ENCODE measurements around the gene PCDHGB1. TPM values are rescaled to one million over a fixed set of nuclear protein-coding genes. Genes with fewer than 3 reads are reported as not detected.

Gene PCDHGB1
- total RNA-seq, 1 experiment from 2014 or later: 0.15 TPM

DNA sequence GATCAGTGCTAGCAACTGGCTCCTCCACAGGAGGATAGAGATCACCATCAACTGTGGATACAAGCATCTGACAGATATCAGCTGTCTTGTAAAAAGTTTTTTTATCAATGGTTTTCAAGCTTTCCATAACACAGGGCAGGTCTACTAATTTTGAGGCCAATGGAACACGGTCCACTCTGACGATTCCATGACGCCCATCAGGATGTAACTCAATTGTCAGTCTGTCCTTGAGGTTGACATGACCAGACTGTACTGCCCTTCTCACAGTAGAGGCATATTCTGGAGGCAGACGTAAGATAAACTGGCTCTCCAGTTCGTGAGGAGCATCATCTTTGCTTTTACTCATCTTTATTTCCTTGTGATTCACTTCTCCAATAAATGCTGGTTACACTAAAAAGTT is 30.2 kb upstream of the PCDHGB1 start:
- H3K27ac ChIP-seq (ENCODE audit: low read depth, low read length): peak overlapping the region; percentile 89; the same call in 1 of the 2 replicates
- peaks cover 4 to 13% of the 10 kb centered on the region in 2 experiments; a peak in 3 of 4 replicates for H3K4me1 ChIP-seq (ENCODE audit: control insufficient read depth in 1 of 2, insufficient read depth in 2 of 2, low read length in 2 of 2)
- POLR2A ChIA-PET: interaction anchor here (1.0 to 1.7 kb wide), 4 partner anchors 93 to 244 kb away, joined by 3 to 11 read pairs (median 4); partner anchors contain the start of gene PCDHGA10

DNA sequence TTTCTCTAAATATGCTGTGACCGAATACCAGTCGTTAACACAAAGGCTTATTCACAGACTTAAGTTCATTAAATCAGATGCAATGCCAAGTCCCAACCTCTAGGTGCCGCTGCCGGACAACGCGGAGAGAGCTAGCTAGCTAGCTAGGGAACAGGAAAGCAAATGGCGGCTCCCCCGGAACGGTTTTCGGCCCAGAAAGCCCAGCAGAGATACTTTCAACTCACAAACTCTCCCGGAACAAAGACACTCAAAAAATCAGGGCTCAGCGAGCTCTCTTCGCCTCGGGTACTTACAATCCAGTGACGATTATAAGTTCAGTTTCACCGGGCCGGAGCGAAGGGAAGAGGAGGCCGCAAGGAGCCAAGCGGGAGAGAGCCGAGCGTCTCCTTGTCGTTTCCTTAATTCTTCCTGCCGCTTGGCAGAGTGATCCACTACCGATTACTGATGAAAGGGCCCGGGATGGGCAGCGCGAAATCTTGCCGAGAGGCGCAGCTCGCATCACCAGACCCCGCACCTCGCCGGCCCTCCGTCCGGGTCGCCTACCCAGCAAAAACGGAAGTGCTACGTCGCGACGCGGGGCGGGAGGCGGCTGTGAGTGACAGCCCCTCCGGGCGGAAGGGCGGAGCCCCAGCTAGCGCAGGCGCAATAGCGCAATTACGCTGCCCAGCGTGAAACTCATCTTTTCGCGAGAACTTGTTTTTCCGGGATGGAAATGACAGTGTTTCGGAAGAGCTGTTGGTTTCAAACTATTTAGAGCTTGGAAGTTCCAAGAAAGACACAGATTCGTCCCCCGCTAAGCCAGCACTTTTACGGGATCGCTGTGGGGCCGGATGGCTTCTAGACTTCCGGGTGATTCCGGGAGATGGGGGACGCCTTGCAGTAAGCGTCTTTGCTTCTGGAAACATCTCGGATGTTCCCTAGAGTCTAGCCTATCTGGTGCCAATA is 29.4 kb upstream of the PCDHGB1 start, which contains the start of gene TAF7:
TSS of gene TAF7 (minus strand) at position 560 of the 945 bp plus-strand sequence. CDS start 740 bp downstream, outside the sequence.
- POLR2A ChIA-PET: interaction anchor here (0.6 to 1.7 kb wide), 5 partner anchors 92 to 595 kb away, joined by 3 to 11 read pairs (median 4); partner anchors contain the start of gene PCDHGA10
- Histone ChIP-seq H3K79me2 (ENCODE audit: insufficient read depth, low read length) (peaks cover 27% of the 10 kb centered on the region), H3K4me3 (replicated peaks in 1 of 2; ENCODE audit: low read depth in 1 of 2, low read length in 2 of 2) (peak within 1 kb of the TSS; percentile 70 to 74), H3K27me3 (ENCODE audit: insufficient read depth, low read length) (no peaks in the 10 kb centered on the region), H3K9ac (ENCODE audit: low read length) (peak within 1 kb of the TSS; percentile 78), H3K4me1 (ENCODE audit: control insufficient read depth in 1 of 2, insufficient read depth in 2 of 2, low read length in 2 of 2) (peaks cover 4 to 13% of the 10 kb centered on the region in 2 experiments; a peak in 3 of 4 replicates), H3K9me3 (ENCODE audit: control insufficient read depth in 1 of 2, insufficient read depth in 1 of 2, low read depth in 1 of 2, low read length in 2 of 2) (peaks cover 19 to 26% of the 10 kb centered on the region in 2 experiments), H3K9me2 (ENCODE audit: insufficient read depth) (no peaks in the 10 kb centered on the region), H3K4me2 (ENCODE audit: low read length) (peak within 1 kb of the TSS; percentile 79), H3K36me3 (ENCODE audit: control insufficient read depth in 1 of 2, insufficient read depth in 2 of 2, low read length in 2 of 2) (peaks cover 2 to 19% of the 10 kb centered on the region in 2 experiments; a peak in 2 of 4 replicates), H3K27ac (ENCODE audit: low read depth, low read length) (peak within 1 kb of the TSS; percentile 89), H2AFZ (ENCODE audit: low read depth, low read length, poor library complexity, severe bottlenecking) (peak within 1 kb of the TSS; percentile 94), H4K20me1 (ENCODE audit: insufficient read depth) (no peaks in the 10 kb centered on the region)
- DNase-seq (ENCODE audit: low read depth, low spot score) (peak; percentile 89), ATAC-seq (peak; percentile 91)
- TSS peak; percentile 75 for BruUV-seq (replicated peaks)
- RAD21 ChIA-PET (ENCODE audit: low non-redundant PET in 1 of 2, low total read pairs in 2 of 2, uncharacterized antibody in 2 of 2, unreplicated experiment in 2 of 2): interaction anchor here (1.3 kb wide), 2 partner anchors 243 to 244 kb away, joined by 3 to 5 read pairs; no protein-coding TSS in a partner anchor
- CTCF ChIA-PET: interaction anchor here (0.6 to 2.1 kb wide), 20 partner anchors 8 to 271 kb away, joined by 3 to 19 read pairs (median 4); partner anchors contain the start of genes PCDHB10, PCDHB14, PCDHGA10 and PCDHGA5
- intact Hi-C loops (cut with micrococcal nuclease): loop anchor here (1.0 to 2.0 kb wide), 2 partner anchors 204 to 244 kb away; no protein-coding TSS in a partner anchor
- TF ChIP-seq JUND (IDR thresholded peaks at IDR 0.05) (no peak), SIN3A (IDR thresholded peaks at IDR 0.05; ENCODE audit: low read depth) (peak; percentile 70; the same call in 1 of the 2 replicates), ZNF274 (IDR thresholded peaks at IDR 0.05; ENCODE audit: low read depth, low read length) (no peak), CBX3 (IDR thresholded peaks at IDR 0.05; ENCODE audit: low read depth) (peak; percentile 80; the same call in 1 of the 2 replicates), YY1 (IDR thresholded peaks at IDR 0.05; ENCODE audit: extremely low read depth, insufficient replicate concordance, low read depth, low read length) (peak; percentile 92), EZH2phosphoT487 (IDR thresholded peaks at IDR 0.05; ENCODE audit: borderline replicate concordance) (no peak), SRF (IDR thresholded peaks at IDR 0.05; ENCODE audit: low read depth) (no peak)
- TF ChIP-seq, protein P1, sequence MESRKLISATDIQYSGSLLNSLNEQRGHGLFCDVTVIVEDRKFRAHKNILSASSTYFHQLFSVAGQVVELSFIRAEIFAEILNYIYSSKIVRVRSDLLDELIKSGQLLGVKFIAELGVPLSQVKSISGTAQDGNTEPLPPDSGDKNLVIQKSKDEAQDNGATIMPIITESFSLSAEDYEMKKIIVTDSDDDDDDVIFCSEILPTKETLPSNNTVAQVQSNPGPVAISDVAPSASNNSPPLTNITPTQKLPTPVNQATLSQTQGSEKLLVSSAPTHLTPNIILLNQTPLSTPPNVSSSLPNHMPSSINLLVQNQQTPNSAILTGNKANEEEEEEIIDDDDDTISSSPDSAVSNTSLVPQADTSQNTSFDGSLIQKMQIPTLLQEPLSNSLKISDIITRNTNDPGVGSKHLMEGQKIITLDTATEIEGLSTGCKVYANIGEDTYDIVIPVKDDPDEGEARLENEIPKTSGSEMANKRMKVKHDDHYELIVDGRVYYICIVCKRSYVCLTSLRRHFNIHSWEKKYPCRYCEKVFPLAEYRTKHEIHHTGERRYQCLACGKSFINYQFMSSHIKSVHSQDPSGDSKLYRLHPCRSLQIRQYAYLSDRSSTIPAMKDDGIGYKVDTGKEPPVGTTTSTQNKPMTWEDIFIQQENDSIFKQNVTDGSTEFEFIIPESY (IDR thresholded peaks at IDR 0.05; ENCODE audit: extremely low read depth, insufficient replicate concordance, low read length): peak; percentile 93
- TF ChIP-seq, protein P2, sequence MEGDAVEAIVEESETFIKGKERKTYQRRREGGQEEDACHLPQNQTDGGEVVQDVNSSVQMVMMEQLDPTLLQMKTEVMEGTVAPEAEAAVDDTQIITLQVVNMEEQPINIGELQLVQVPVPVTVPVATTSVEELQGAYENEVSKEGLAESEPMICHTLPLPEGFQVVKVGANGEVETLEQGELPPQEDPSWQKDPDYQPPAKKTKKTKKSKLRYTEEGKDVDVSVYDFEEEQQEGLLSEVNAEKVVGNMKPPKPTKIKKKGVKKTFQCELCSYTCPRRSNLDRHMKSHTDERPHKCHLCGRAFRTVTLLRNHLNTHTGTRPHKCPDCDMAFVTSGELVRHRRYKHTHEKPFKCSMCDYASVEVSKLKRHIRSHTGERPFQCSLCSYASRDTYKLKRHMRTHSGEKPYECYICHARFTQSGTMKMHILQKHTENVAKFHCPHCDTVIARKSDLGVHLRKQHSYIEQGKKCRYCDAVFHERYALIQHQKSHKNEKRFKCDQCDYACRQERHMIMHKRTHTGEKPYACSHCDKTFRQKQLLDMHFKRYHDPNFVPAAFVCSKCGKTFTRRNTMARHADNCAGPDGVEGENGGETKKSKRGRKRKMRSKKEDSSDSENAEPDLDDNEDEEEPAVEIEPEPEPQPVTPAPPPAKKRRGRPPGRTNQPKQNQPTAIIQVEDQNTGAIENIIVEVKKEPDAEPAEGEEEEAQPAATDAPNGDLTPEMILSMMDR (IDR thresholded peaks at IDR 0.05 in 2 of 3, conservative IDR thresholded peaks at IDR 0.05 in 1 of 3; ENCODE audit: borderline replicate concordance in 1 of 3, insufficient read depth in 1 of 3, low read depth in 2 of 3, low read length in 2 of 3): peak; percentile 60 to 91 (median 84)

More for the DNA sequence above, 30.2 kb upstream of the PCDHGB1 start:
- Histone ChIP-seq H3K4me3 (replicated peaks in 1 of 2; ENCODE audit: low read depth in 1 of 2, low read length in 2 of 2) (peak overlapping the region; percentile 70 to 74), H3K9me2 (ENCODE audit: insufficient read depth) (no peaks in the 10 kb centered on the region), H3K36me3 (ENCODE audit: control insufficient read depth in 1 of 2, insufficient read depth in 2 of 2, low read length in 2 of 2) (peaks cover 2 to 19% of the 10 kb centered on the region in 2 experiments; a peak in 2 of 4 replicates), H3K79me2 (ENCODE audit: insufficient read depth, low read length) (peaks cover 29% of the 10 kb centered on the region), H4K20me1 (ENCODE audit: insufficient read depth) (no peaks in the 10 kb centered on the region), H3K9me3 (ENCODE audit: control insufficient read depth in 1 of 2, insufficient read depth in 1 of 2, low read depth in 1 of 2, low read length in 2 of 2) (peaks cover 19 to 26% of the 10 kb centered on the region in 2 experiments), H2AFZ (ENCODE audit: low read depth, low read length, poor library complexity, severe bottlenecking) (no peak overlapping the region), H3K4me2 (ENCODE audit: low read length) (peak overlapping the region; percentile 79), H3K9ac (ENCODE audit: low read length) (0 out of 2 replicates have a peak overlapping the region, but pooled peaks have one; percentile 78), H3K27me3 (ENCODE audit: insufficient read depth, low read length) (no peaks in the 10 kb centered on the region)
- DNase-seq (ENCODE audit: low read depth, low spot score) (no peak), ATAC-seq (no peak)
- TF ChIP-seq YY1 (IDR thresholded peaks at IDR 0.05; ENCODE audit: extremely low read depth, insufficient replicate concordance, low read depth, low read length): no peak
- no peak for TF ChIP-seq CBX3 (IDR thresholded peaks at IDR 0.05; ENCODE audit: low read depth)
- TF ChIP-seq EGR1 (IDR thresholded peaks at IDR 0.05; ENCODE audit: low read depth): no peak
- BruUV-seq (replicated peaks): no TSS peak
- intact Hi-C loops (cut with micrococcal nuclease): loop anchor here (1.0 to 2.0 kb wide), 2 partner anchors 205 to 245 kb away; no protein-coding TSS in a partner anchor
- ChIA-PET CTCF (interaction anchor here (0.9 to 2.1 kb wide), 16 partner anchors 9 to 272 kb away, joined by 3 to 19 read pairs (median 4); partner anchors contain the start of genes PCDHB10, PCDHB14, PCDHGA10 and PCDHGB1), RAD21 (ENCODE audit: low non-redundant PET in 1 of 2, low total read pairs in 2 of 2, uncharacterized antibody in 2 of 2, unreplicated experiment in 2 of 2) (interaction anchor here (1.3 kb wide), 2 partner anchors 244 kb away, joined by 3 to 5 read pairs; no protein-coding TSS in a partner anchor)
